Liver (tissue), 9 donors: ENCODE data around the gene NEK1. TPM values are rescaled to one million over a fixed set of nuclear protein-coding genes. Genes with fewer than 3 reads are reported as not detected.

Experiments used
- DNase-seq: peaks from one replicate; pipeline ENCODE4 v3.0.0-alpha.2; 2017; ENCODE audit warnings: low spot score
- H3K27ac ChIP-seq, 2 donors: one replicate each; pipeline ENCODE4 v1.7.0; 2013; ENCODE audit warnings: inconsistent platforms in 2 of 2, low read length in 2 of 2, control low read depth in 1 of 2, low read depth in 1 of 2, mild to moderate bottlenecking in 1 of 2
- H3K27me3 ChIP-seq, 4 donors: one replicate each; pipeline versions ENCODE4 v1.6.1 to v1.7.0; 2013; ENCODE audit warnings: low read length in 3 of 4, inconsistent platforms in 1 of 4, mild to moderate bottlenecking in 1 of 4, moderate library complexity in 1 of 4; ENCODE audit not compliant: control insufficient read depth in 4 of 4, insufficient read depth in 4 of 4
- H3K36me3 ChIP-seq, 4 donors: one replicate each; pipeline versions ENCODE4 v1.6.1 to v1.7.0; 2013; ENCODE audit warnings: low read length in 3 of 4, mild to moderate bottlenecking in 3 of 4, low read depth in 1 of 4, moderate library complexity in 1 of 4; ENCODE audit not compliant: control insufficient read depth in 4 of 4, insufficient read depth in 3 of 4
- H3K4me1 ChIP-seq, 4 donors: one replicate each; pipeline versions ENCODE4 v1.6.1 to v1.7.0; 2013; ENCODE audit warnings: low read length in 3 of 4, mild to moderate bottlenecking in 3 of 4, moderate library complexity in 1 of 4; ENCODE audit not compliant: control insufficient read depth in 4 of 4, insufficient read depth in 4 of 4
- H3K4me3 ChIP-seq, 3 donors: one replicate each; pipeline versions ENCODE4 v1.6.1 to v1.7.0; 2013; ENCODE audit warnings: low read length in 3 of 3, control low read depth in 1 of 3, low read depth in 1 of 3, mild to moderate bottlenecking in 1 of 3
- H3K9ac ChIP-seq, 2 donors: one replicate each; pipeline ENCODE4 v1.7.0; 2013; ENCODE audit warnings: low read length in 2 of 2, mild to moderate bottlenecking in 2 of 2, moderate library complexity in 2 of 2, control low read depth in 1 of 2, low read depth in 1 of 2
- H3K9me3 ChIP-seq, 4 donors: one replicate each; pipeline versions ENCODE4 v1.6.1 to v1.7.0; 2013; ENCODE audit warnings: low read length in 3 of 4; ENCODE audit not compliant: control insufficient read depth in 4 of 4
- EGR1 ChIP-seq, 2 donors: IDR thresholded peaks; 2 replicates each; pipeline ENCODE4 v1.6.1; 2016 to 2018; ENCODE audit warnings: antibody characterized with exemption in 2 of 2, low read depth in 2 of 2
- FOXA1 ChIP-seq: IDR thresholded peaks from 2 replicates; pipeline ENCODE4 v1.6.1; 2016; ENCODE audit warnings: antibody characterized with exemption
- FOXA2 ChIP-seq: IDR thresholded peaks from 2 replicates; pipeline ENCODE4 v1.6.1; 2016; ENCODE audit warnings: antibody characterized with exemption
- GABPA ChIP-seq, 2 donors: IDR thresholded peaks in 1 of 2; conservative IDR thresholded peaks in 1 of 2; 2 replicates each; pipeline ENCODE4 v1.6.1; 2016; ENCODE audit warnings: antibody characterized with exemption in 2 of 2, mild to moderate bottlenecking in 1 of 2, moderate library complexity in 1 of 2
- HNF4A ChIP-seq, 2 donors: conservative IDR thresholded peaks; 2 replicates each; pipeline ENCODE4 v1.6.1; 2016; ENCODE audit warnings: antibody characterized with exemption in 2 of 2, mild to moderate bottlenecking in 2 of 2
- HNF4G ChIP-seq: IDR thresholded peaks from 2 replicates; pipeline ENCODE4 v1.6.1; 2016; ENCODE audit warnings: antibody characterized with exemption
- JUND ChIP-seq, 2 donors: IDR thresholded peaks; 2 replicates each; pipeline ENCODE4 v1.6.1; 2016; ENCODE audit warnings: antibody characterized with exemption in 2 of 2
- NR2F2 ChIP-seq: IDR thresholded peaks from 2 replicates; pipeline ENCODE4 v1.6.1; 2016; ENCODE audit warnings: antibody characterized with exemption
- RAD21 ChIP-seq, 2 donors: IDR thresholded peaks; 2 replicates each; pipeline ENCODE4 v1.6.1; 2016; ENCODE audit warnings: antibody characterized with exemption in 2 of 2, mild to moderate bottlenecking in 2 of 2
- RXRA ChIP-seq, 2 donors: IDR thresholded peaks; 2 replicates each; pipeline ENCODE4 v1.6.1; 2017 to 2018; ENCODE audit warnings: antibody characterized with exemption in 2 of 2, mild to moderate bottlenecking in 1 of 2
- SP1 ChIP-seq: IDR thresholded peaks from 2 replicates; pipeline ENCODE4 v1.6.1; 2018; ENCODE audit warnings: antibody characterized with exemption, mild to moderate bottlenecking
- TAF1 ChIP-seq: conservative IDR thresholded peaks from 2 replicates; pipeline ENCODE4 v1.6.1; 2016; ENCODE audit warnings: antibody characterized with exemption, mild to moderate bottlenecking
- YY1 ChIP-seq: IDR thresholded peaks from 2 replicates; pipeline ENCODE4 v1.6.1; 2016; ENCODE audit warnings: antibody characterized with exemption, mild to moderate bottlenecking
- WGBS: extraction: QIAGEN DNeasy Blood & Tissue Kit; methylation state at CpG from one replicate; pipeline ENCODE4 v1.1.7; 2013; 5-methylcytosine and 5-hydroxymethylcytosine counted together
- polyA plus RNA-seq, 2 donors: library from polyadenylated mRNA; stranded (reverse) in 1 of 2; unstranded in 1 of 2; fragments of 200-250 nt in 1 of 2; fragments of >200 nt in 1 of 2; fragmentation: Nextera tagmentation in 1 of 2; extraction: Ambion mirVana in 1 of 2; gene quantifications; one replicate each; pipeline versions ENCODE4 v1.2.1 to v1.2.3, GENCODE V29; 2013 to 2015
- total RNA-seq, 2 donors: library from RNA; depleted of rRNA; stranded (reverse); fragments of >200 nt; gene quantifications; one replicate each; pipeline ENCODE4 v1.2.3, GENCODE V29; 2014
- TF ChIP-seq, protein P1 (sequence below): fragments of 150-350 bp; IDR thresholded peaks from 2 replicates; pipeline ENCODE4 v1.5.1; 2017; ENCODE audit warnings: improper control_type of control experiment, low read depth, low read length; ENCODE audit not compliant: missing input control
- TF ChIP-seq, protein P2 (sequence below): IDR thresholded peaks from 2 replicates; pipeline ENCODE4 v1.6.1; 2016; ENCODE audit warnings: antibody characterized with exemption, mild to moderate bottlenecking
- TF ChIP-seq, protein P3 (sequence below): IDR thresholded peaks from 2 replicates; pipeline ENCODE4 v1.6.1; 2016; ENCODE audit warnings: antibody characterized with exemption
- TF ChIP-seq, protein P4 (sequence below): IDR thresholded peaks from 2 replicates; pipeline ENCODE4 v1.6.1; 2016; ENCODE audit warnings: antibody characterized with exemption
- TF ChIP-seq, protein P5 (sequence below): IDR thresholded peaks from 2 replicates; pipeline ENCODE4 v1.6.1; 2016; ENCODE audit warnings: antibody characterized with exemption
- donor health status: healthy.
- donor health status: healthy.
- donor health status: healthy.
- donor health status: healthy.
- donor health status: healthy.

Gene NEK1
- total and polyA plus RNA-seq, 4 donors: 1.8 to 10.2 (median 5.3) TPM

DNA sequence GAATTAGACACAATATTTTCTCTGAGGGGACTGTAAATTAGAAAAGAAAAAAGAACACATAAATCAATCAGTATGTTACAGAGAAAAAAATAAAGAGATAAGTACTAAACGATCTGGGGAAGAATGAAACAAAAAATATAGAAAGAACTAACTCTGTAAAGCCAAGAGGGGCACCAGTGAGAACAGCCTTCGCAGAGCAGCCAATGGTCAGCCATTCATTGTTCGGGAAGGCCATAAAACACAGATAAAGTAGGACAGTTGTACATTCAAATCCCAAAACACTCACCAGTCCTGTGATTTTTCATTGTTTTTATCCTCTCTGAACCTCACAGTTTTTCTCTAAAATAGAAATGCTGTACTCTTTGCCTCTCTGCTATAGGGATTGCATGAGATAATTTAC, 127.9 kb downstream of the NEK1 start:
- no peak for DNase-seq

DNA sequence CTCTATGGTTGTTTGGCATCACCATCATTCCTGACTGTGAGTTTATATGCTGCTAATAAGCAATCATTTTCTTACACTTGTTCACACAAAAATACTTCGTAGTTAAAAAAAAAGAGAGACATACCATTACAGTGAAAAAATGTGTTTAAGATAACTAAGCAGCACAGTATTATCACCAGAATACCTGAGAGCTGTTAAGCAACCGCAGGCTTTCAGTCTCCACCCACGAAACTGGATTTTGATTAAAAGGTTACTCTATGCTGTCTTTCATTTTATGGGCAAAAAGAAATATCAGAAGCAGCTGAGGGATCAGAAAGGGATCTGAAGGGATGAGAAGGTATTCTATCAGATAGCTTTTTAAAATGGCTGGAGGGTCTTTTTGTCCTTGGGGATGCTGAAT, 148.3 kb downstream of the NEK1 start:
- DNase-seq: no peak
- TF ChIP-seq FOXA2 (no peak), SP1 (no peak), RXRA (IDR thresholded peaks at IDR 0.05) (no peak)
- WGBS: 95% methylated on average over 3 of the region's 3 CpGs

More for the DNA sequence above, 127.9 kb downstream of the NEK1 start:
- TF ChIP-seq TAF1 (no peak), RAD21 (IDR thresholded peaks at IDR 0.05) (peak in 1 of 2 donors; percentile 14)
- 75% methylated on average over 3 of the region's 3 CpGs for WGBS
- Histone ChIP-seq H3K36me3 (no peaks in the 10 kb centered on the region), H3K9me3 (no peaks in the 10 kb centered on the region), H3K4me3 (no peak overlapping the region), H3K9ac (no peak overlapping the region), H3K4me1 (peaks cover 0 to 5% (median 0%) of the 10 kb centered on the region in 4 donors), H3K27me3 (no peaks in the 10 kb centered on the region), H3K27ac (no peak overlapping the region)

DNA sequence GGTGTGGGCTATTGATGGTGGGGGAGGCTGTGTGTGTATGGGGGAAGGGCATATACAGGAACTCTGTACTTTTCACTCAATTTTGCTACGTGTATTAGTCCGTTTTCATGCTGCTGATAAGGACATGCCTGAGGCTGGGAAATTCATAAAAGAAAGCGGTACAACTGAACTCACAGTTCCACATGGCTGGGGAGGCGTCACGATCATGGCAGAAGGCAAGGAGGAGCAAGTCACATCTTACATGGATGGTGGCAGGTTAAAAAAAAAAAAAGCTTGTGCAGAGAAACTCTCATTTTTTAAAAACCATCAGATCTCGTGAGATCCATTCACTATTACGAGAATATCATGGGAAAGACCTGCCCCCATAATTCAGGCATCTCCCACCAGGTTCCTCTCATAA, 152.3 kb downstream of the NEK1 start:
- TF ChIP-seq YY1 (no peak), GABPA (IDR thresholded peaks at IDR 0.05 in 1 of 2, conservative IDR thresholded peaks at IDR 0.05 in 1 of 2) (no peak), HNF4G (no peak), RXRA (IDR thresholded peaks at IDR 0.05) (no peak), EGR1 (IDR thresholded peaks at IDR 0.05; ENCODE audit: low read depth in 2 of 2) (no peak), FOXA2 (no peak), JUND (IDR thresholded peaks at IDR 0.05) (no peak), SP1 (no peak), HNF4A (conservative IDR thresholded peaks at IDR 0.05) (no peak), TAF1 (no peak), NR2F2 (no peak), FOXA1 (no peak)
- TF ChIP-seq, protein P1, sequence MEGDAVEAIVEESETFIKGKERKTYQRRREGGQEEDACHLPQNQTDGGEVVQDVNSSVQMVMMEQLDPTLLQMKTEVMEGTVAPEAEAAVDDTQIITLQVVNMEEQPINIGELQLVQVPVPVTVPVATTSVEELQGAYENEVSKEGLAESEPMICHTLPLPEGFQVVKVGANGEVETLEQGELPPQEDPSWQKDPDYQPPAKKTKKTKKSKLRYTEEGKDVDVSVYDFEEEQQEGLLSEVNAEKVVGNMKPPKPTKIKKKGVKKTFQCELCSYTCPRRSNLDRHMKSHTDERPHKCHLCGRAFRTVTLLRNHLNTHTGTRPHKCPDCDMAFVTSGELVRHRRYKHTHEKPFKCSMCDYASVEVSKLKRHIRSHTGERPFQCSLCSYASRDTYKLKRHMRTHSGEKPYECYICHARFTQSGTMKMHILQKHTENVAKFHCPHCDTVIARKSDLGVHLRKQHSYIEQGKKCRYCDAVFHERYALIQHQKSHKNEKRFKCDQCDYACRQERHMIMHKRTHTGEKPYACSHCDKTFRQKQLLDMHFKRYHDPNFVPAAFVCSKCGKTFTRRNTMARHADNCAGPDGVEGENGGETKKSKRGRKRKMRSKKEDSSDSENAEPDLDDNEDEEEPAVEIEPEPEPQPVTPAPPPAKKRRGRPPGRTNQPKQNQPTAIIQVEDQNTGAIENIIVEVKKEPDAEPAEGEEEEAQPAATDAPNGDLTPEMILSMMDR: no peak
- TF ChIP-seq, protein P2, sequence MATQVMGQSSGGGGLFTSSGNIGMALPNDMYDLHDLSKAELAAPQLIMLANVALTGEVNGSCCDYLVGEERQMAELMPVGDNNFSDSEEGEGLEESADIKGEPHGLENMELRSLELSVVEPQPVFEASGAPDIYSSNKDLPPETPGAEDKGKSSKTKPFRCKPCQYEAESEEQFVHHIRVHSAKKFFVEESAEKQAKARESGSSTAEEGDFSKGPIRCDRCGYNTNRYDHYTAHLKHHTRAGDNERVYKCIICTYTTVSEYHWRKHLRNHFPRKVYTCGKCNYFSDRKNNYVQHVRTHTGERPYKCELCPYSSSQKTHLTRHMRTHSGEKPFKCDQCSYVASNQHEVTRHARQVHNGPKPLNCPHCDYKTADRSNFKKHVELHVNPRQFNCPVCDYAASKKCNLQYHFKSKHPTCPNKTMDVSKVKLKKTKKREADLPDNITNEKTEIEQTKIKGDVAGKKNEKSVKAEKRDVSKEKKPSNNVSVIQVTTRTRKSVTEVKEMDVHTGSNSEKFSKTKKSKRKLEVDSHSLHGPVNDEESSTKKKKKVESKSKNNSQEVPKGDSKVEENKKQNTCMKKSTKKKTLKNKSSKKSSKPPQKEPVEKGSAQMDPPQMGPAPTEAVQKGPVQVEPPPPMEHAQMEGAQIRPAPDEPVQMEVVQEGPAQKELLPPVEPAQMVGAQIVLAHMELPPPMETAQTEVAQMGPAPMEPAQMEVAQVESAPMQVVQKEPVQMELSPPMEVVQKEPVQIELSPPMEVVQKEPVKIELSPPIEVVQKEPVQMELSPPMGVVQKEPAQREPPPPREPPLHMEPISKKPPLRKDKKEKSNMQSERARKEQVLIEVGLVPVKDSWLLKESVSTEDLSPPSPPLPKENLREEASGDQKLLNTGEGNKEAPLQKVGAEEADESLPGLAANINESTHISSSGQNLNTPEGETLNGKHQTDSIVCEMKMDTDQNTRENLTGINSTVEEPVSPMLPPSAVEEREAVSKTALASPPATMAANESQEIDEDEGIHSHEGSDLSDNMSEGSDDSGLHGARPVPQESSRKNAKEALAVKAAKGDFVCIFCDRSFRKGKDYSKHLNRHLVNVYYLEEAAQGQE: no peak
- TF ChIP-seq, protein P3, sequence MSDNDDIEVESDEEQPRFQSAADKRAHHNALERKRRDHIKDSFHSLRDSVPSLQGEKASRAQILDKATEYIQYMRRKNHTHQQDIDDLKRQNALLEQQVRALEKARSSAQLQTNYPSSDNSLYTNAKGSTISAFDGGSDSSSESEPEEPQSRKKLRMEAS: no peak
- TF ChIP-seq, protein P4, sequence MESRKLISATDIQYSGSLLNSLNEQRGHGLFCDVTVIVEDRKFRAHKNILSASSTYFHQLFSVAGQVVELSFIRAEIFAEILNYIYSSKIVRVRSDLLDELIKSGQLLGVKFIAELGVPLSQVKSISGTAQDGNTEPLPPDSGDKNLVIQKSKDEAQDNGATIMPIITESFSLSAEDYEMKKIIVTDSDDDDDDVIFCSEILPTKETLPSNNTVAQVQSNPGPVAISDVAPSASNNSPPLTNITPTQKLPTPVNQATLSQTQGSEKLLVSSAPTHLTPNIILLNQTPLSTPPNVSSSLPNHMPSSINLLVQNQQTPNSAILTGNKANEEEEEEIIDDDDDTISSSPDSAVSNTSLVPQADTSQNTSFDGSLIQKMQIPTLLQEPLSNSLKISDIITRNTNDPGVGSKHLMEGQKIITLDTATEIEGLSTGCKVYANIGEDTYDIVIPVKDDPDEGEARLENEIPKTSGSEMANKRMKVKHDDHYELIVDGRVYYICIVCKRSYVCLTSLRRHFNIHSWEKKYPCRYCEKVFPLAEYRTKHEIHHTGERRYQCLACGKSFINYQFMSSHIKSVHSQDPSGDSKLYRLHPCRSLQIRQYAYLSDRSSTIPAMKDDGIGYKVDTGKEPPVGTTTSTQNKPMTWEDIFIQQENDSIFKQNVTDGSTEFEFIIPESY: no peak
- TF ChIP-seq, protein P5, sequence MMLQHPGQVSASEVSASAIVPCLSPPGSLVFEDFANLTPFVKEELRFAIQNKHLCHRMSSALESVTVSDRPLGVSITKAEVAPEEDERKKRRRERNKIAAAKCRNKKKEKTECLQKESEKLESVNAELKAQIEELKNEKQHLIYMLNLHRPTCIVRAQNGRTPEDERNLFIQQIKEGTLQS: no peak
- Histone ChIP-seq H3K9ac (no peak overlapping the region), H3K4me1 (no peaks in the 10 kb centered on the region), H3K9me3 (no peaks in the 10 kb centered on the region), H3K36me3 (peaks cover 0 to 2% (median 0%) of the 10 kb centered on the region in 4 donors), H3K27me3 (no peaks in the 10 kb centered on the region), H3K27ac (no peak overlapping the region), H3K4me3 (no peak overlapping the region)
- 98% methylated on average over 7 of the region's 7 CpGs for WGBS
- DNase-seq: no peak

More for the DNA sequence above, 148.3 kb downstream of the NEK1 start:
- H3K4me3 ChIP-seq: no peak overlapping the region
- H3K36me3 ChIP-seq: peaks cover 0 to 2% (median 0%) of the 10 kb centered on the region in 4 donors
- H3K9me3 ChIP-seq: no peaks in the 10 kb centered on the region
- H3K9ac ChIP-seq: no peak overlapping the region
- H3K27ac ChIP-seq: no peak overlapping the region
- H3K4me1 ChIP-seq: no peaks in the 10 kb centered on the region
- H3K27me3 ChIP-seq: no peaks in the 10 kb centered on the region
